PC-9 (cell line): ENCODE data around the gene CHST11. TPM values are rescaled to one million over a fixed set of nuclear protein-coding genes. Genes with fewer than 3 reads are reported as not detected.
A peak's percentile ranks its signal among the peaks of the same experiment; 100 is the strongest.

Source experiments
- BruUV-seq: library from RNA; stranded (reverse); fragments of 400-500 nt; replicated peaks from 2 replicates; lab custom pipeline; 2021; lab: Mats Ljungman, UMichigan
- CTCF ChIA-PET: fragments of 300-600 bp; sonication (Branson Sonifier 250); formaldehyde crosslinking; loops from one replicate; lab custom pipeline; 2022; ENCODE audit warnings: antibody characterized with exemption; lab: Charles Lee
- POLR2A ChIA-PET: fragments of 300-600 bp; sonication (Branson Sonifier 250); formaldehyde crosslinking; loops from one replicate; lab custom pipeline; 2022; ENCODE audit warnings: antibody characterized with exemption; ENCODE audit not compliant: unreplicated experiment; lab: Charles Lee
- DNase-seq, 2 experiments: peaks; one replicate each; pipeline versions ENCODE4 v3.0.0 to v3.0.0-alpha.2; 2015 to 2022; ENCODE audit warnings: mixed read lengths in 1 of 2
- H2AFZ ChIP-seq: fragments of 200-600 bp; sonication (generic); 2 replicates; pipeline ENCODE4 v1.8.1; 2017; ENCODE audit warnings: antibody characterized with exemption
- H3F3A ChIP-seq: fragments of 200-600 bp; sonication (generic); 2 replicates; pipeline ENCODE4 v1.8.1; 2017; ENCODE audit warnings: antibody characterized with exemption, mild to moderate bottlenecking, low read depth; ENCODE audit not compliant: insufficient read depth
- H3K27ac ChIP-seq: fragments of 200-600 bp; sonication (generic); 2 replicates; pipeline ENCODE4 v1.6.1; 2016; ENCODE audit warnings: mixed run types
- H3K27me3 ChIP-seq: fragments of 200-600 bp; sonication (generic); 2 replicates; pipeline ENCODE4 v1.6.1; 2016; ENCODE audit warnings: low read depth, mixed run types; ENCODE audit not compliant: insufficient read depth
- H3K36me3 ChIP-seq: fragments of 200-600 bp; sonication (generic); 2 replicates; pipeline ENCODE4 v1.6.1; 2016; ENCODE audit warnings: low read depth, mixed run types
- H3K4me1 ChIP-seq: fragments of 200-600 bp; sonication (generic); replicated peaks from 2 replicates; pipeline ENCODE4 v1.6.1; 2016; ENCODE audit warnings: mixed run types; ENCODE audit not compliant: insufficient read depth
- H3K4me2 ChIP-seq: fragments of 200-600 bp; sonication (generic); 2 replicates; pipeline ENCODE4 v1.6.1; 2017; ENCODE audit warnings: mixed run types
- H3K4me3 ChIP-seq: fragments of 200-600 bp; sonication (generic); 2 replicates; pipeline ENCODE4 v1.6.1; 2016; ENCODE audit warnings: mixed run types
- H3K79me2 ChIP-seq: fragments of 200-600 bp; sonication (generic); 2 replicates; pipeline ENCODE4 v1.6.1; 2017; ENCODE audit warnings: low read depth, mixed run types
- H3K9me2 ChIP-seq: fragments of 200-600 bp; sonication (generic); 2 replicates; pipeline ENCODE4 v1.8.1; 2017; ENCODE audit warnings: mild to moderate bottlenecking; ENCODE audit not compliant: insufficient read depth
- H3K9me3 ChIP-seq: fragments of 200-600 bp; sonication (generic); 2 replicates; pipeline ENCODE4 v1.8.1; 2016; ENCODE audit warnings: low read depth; ENCODE audit not compliant: insufficient read depth
- H4K20me1 ChIP-seq: fragments of 200-600 bp; sonication (generic); 2 replicates; pipeline ENCODE4 v1.8.1; 2017; ENCODE audit not compliant: insufficient read depth
- EZH2 ChIP-seq: fragments of 200-600 bp; sonication (generic); IDR thresholded peaks from 2 replicates; pipeline ENCODE4 v1.8.0; 2017; ENCODE audit warnings: antibody characterized with exemption, low read depth
- intact Hi-C: fragments of 100-400 bp; cut with micrococcal nuclease; formaldehyde crosslinking; loops from one replicate; pipeline ENCODE4 v1.10.0; 2022; ENCODE audit not compliant: unreplicated experiment
- total RNA-seq: library from RNA; stranded (reverse); gene quantifications from 2 replicates; pipeline ENCODE4 v1.2.3, GENCODE V29; 2021
- TF ChIP-seq, protein P1 (sequence below): fragments of 200-600 bp; sonication (generic); conservative IDR thresholded peaks from 2 replicates; pipeline ENCODE4 v1.6.1; 2017; ENCODE audit warnings: mixed run types, antibody characterized with exemption, mild to moderate bottlenecking, moderate library complexity

Gene CHST11
- total RNA-seq, 1 experiment from 2014 or later, result 39.9 TPM

DNA sequence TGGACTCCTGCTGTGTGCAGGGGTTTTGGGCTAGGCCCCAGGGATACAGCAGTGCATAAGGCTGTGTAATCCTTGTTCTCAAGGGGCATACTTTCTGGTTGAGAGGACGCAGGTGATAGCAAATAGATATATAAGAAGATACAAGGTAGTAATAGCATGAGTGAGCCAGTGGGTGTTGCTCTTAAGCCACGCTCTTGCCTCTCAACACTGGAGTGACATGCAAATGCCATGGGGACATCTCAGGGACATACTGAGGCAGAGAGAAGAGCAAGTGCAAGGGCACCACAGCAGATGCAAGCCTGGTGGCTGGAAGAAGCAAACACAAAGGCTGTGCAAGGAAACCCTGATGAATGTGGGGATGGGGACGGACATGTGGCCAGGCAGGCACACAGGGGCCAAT, 223.3 kb downstream of the CHST11 start:
- TF ChIP-seq EZH2, result no peak
- TF ChIP-seq, protein P1, sequence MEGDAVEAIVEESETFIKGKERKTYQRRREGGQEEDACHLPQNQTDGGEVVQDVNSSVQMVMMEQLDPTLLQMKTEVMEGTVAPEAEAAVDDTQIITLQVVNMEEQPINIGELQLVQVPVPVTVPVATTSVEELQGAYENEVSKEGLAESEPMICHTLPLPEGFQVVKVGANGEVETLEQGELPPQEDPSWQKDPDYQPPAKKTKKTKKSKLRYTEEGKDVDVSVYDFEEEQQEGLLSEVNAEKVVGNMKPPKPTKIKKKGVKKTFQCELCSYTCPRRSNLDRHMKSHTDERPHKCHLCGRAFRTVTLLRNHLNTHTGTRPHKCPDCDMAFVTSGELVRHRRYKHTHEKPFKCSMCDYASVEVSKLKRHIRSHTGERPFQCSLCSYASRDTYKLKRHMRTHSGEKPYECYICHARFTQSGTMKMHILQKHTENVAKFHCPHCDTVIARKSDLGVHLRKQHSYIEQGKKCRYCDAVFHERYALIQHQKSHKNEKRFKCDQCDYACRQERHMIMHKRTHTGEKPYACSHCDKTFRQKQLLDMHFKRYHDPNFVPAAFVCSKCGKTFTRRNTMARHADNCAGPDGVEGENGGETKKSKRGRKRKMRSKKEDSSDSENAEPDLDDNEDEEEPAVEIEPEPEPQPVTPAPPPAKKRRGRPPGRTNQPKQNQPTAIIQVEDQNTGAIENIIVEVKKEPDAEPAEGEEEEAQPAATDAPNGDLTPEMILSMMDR, result peak; percentile 37; the same call in 1 of the 2 replicates
- H3K9me2 ChIP-seq, result no peaks in the 10 kb centered on the region
- intact Hi-C loops, result no loop called here
- no peak for DNase-seq
- peaks cover 49% of the 10 kb centered on the region for H3K4me1 ChIP-seq
- H3K27ac ChIP-seq, result no peak overlapping the region
- no peaks in the 10 kb centered on the region for H3K9me3 ChIP-seq
- ChIA-PET POLR2A (no interaction called here), CTCF (no interaction called here)
- peaks cover 42% of the 10 kb centered on the region for H3F3A ChIP-seq
- no peaks in the 10 kb centered on the region for H3K36me3 ChIP-seq
- H3K4me2 ChIP-seq, result no peak overlapping the region
- no peaks in the 10 kb centered on the region for H3K27me3 ChIP-seq
- H4K20me1 ChIP-seq, result no peaks in the 10 kb centered on the region; the same call in 1 of the 2 replicates
- H3K79me2 ChIP-seq, result peaks cover 91% of the 10 kb centered on the region
- no peak overlapping the region for H3K4me3 ChIP-seq
- H2AFZ ChIP-seq, result no peak overlapping the region
- no TSS peak for BruUV-seq

DNA sequence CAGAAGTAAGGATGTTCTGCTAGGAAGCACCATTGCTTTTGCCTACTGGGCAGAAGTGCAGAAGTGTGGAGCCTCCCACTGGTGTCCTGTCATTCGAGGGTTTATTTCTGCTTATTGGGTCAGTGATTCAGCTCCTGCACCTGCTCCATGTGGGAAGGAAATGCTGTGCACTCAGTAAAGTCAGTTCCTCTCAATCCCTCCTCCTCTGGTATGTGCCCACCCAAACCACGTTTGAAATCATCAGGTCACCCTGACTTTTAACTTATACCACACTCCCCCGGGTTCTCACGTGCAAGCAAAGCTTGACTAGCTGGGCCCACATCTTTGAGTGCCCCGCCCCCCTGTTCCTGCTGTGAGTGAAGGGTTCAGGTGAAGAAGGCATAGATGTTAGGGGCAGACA, 223.7 kb downstream of the CHST11 start:
- Histone ChIP-seq H3K27ac (no peak overlapping the region), H3K36me3 (no peaks in the 10 kb centered on the region), H3K4me2 (no peak overlapping the region), H3K79me2 (peaks cover 91% of the 10 kb centered on the region), H3K9me2 (no peaks in the 10 kb centered on the region), H3K4me1 (peaks cover 45% of the 10 kb centered on the region), H3K4me3 (no peak overlapping the region), H4K20me1 (0 out of 2 replicates have a peak, but pooled peaks cover 2% of the 10 kb centered on the region), H3K9me3 (no peaks in the 10 kb centered on the region), H3K27me3 (no peaks in the 10 kb centered on the region), H3F3A (peaks cover 41% of the 10 kb centered on the region), H2AFZ (no peak overlapping the region)
- DNase-seq, result no peak
- ChIA-PET POLR2A (no interaction called here), CTCF (no interaction called here)
- BruUV-seq, result no TSS peak
- TF ChIP-seq EZH2, result no peak
- TF ChIP-seq, protein P1, result no peak
- intact Hi-C loops, result no loop called here

DNA sequence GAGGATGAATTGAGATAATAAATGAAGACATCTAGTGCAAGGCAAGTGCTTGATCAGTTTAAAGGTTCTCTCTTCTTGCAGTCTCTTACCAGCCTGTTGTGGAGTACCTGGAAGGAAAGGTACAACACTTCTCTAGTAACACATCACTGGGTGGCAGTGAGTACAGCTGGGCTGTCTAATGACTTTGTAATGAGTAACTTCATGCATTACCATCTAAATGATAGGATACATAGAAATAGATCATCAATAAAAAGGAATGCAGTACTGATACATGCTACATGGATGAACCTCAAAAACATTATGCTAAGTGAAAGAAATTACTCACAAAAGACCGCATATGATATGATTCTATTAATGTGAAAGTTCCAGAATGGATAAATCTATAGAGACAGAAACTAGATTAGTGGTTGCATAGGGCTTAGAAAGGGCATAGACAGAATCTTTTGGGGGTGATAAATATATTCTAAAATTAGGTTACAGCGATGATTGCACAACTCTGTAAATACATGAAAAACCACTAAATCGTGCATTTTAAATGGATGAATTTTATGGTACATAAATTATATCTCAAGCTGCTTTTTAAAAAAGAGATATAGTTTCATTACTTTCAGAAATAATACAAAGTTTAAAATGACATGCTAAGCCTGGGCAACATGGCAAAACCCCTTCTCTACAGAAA, 224.4 kb downstream of the CHST11 start:
- Histone ChIP-seq H3K9me3 (no peaks in the 10 kb centered on the region), H3K4me2 (no peak overlapping the region), H3K4me3 (no peak overlapping the region), H3K27ac (no peak overlapping the region), H3F3A (peaks cover 37% of the 10 kb centered on the region), H3K36me3 (no peaks in the 10 kb centered on the region), H3K79me2 (peaks cover 91% of the 10 kb centered on the region), H4K20me1 (0 out of 2 replicates have a peak, but pooled peaks cover 4% of the 10 kb centered on the region), H3K9me2 (no peaks in the 10 kb centered on the region), H3K4me1 (peaks cover 39% of the 10 kb centered on the region), H3K27me3 (no peaks in the 10 kb centered on the region), H2AFZ (no peak overlapping the region)
- no peak for TF ChIP-seq EZH2
- TF ChIP-seq, protein P1, result no peak
- POLR2A ChIA-PET, result no interaction called here
- no peak for DNase-seq
- intact Hi-C loops, result no loop called here
- CTCF ChIA-PET, result no interaction called here
- no TSS peak for BruUV-seq
